Islet of Langerhans (tissue), 1 donor: ENCODE data around the gene PODN.

Experiments used
- FAIRE-seq: peaks from one replicate; lab custom pipeline; 2011; peaks lifted over from hg19 to GRCh38; lab: Jason Lieb, UNC

Gene PODN

GRCh38 chr1:53090227-53091147, 28.5 kb downstream of the PODN start:
- no peak for FAIRE-seq

DNA sequence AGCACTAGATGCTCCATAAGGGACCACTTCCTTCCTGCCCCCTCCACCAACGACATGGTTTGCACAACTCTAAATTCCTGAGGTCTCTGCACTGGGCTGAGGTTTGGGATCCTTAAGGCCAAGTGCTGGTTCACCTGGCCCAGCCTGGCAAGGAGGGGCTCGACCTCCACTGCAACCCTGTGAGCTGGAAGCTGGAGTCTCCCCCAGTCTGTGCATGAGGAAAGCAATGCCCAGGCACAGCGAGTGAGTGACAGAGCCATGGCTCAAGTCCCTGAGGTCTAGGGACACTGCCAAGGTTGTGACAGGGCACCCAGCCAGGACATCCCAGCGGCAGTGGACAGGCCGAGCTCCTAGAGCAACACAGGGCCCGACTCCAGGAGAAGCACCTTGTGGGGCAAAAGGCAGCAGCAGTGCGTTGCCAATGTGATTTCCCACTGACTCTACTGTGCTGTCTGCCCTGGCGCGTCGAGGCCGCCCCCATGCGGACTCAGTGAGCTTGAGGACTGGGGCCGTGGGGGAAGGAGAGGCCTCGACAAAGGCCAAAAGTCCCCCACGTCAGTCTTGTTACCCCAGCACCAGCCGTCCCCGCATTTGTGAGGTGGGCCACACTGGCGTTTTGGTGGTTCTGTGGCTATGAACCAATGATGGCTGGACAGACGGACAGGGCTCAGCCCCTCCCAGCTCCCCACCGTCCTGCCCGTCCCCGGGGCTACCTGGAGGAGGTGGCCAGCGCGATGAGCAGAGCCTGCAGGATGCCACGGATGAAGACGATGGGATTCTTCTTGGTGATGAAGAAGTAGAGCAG, 30.0 kb downstream of the PODN start:
- no peak for FAIRE-seq

- no peak for FAIRE-seq
These were observed 30.8 kb downstream of the PODN start for GRCh38 chr1:53092659-53093450.

DNA sequence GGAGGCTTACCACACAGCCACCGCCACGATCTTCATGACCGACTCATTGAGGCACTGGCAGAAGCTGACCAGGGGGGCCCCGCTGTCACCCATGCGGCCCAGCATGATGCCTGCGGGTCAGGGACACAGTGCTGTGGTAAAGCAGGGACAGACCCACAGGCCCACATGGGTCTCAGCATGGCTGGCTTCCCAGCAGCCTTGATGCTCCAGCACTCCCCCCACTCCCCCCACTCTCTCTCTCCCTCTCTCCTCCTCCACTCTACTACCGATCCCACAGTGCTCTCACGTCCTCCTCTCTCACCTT, 31.4 kb downstream of the PODN start:
- no peak for FAIRE-seq

DNA sequence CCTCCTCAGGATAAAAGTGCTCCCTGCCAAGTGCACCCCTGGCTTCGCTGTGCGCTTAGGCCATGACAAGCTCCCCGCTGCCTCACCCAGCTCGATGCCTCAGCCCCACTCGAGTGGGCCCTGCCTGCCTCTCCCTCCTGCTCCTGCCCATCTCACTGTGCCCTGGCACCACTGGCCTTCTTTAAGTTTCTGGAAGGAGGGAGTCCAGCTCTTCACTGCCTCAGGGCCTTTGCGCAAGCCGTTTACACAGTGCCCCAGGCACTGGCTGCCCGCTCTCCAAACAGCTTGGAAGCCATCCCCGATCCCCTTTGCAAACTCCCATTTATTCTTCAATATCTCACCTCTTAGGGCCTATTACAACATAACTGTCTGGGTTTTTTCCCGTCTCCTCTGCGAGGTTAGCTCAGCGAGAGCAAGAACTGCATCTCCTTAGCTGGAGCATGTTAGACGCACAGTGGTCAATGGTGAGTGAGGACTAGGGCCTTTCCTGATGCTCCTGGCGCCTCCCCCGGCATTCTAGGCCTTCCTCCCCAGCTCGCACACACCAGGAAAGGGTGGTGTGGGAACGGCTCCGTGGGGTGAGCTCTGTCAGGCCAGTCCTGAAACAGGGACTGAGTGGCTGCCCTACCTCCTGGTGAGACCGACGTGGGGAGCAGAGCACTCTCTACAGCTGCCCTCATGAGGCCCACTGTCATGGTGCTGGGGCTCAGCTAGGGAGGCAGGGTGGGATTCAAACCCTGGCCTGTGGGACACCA, 31.9 kb downstream of the PODN start:
- no peak for FAIRE-seq

GRCh38 chr1:53094533-53094919, 32.5 kb downstream of the PODN start:
- FAIRE-seq, result no peak

- FAIRE-seq, result no peak
These were observed 42.4 kb downstream of the PODN start for GRCh38 chr1:53104289-53104913.

- no peak for FAIRE-seq
These were observed 45.1 kb downstream of the PODN start for GRCh38 chr1:53107090-53107489.

GRCh38 chr1:53107570-53108322, 45.7 kb downstream of the PODN start:
- FAIRE-seq, result no peak

- FAIRE-seq, result no peak
These were observed 46.9 kb downstream of the PODN start for GRCh38 chr1:53108646-53109580.

DNA sequence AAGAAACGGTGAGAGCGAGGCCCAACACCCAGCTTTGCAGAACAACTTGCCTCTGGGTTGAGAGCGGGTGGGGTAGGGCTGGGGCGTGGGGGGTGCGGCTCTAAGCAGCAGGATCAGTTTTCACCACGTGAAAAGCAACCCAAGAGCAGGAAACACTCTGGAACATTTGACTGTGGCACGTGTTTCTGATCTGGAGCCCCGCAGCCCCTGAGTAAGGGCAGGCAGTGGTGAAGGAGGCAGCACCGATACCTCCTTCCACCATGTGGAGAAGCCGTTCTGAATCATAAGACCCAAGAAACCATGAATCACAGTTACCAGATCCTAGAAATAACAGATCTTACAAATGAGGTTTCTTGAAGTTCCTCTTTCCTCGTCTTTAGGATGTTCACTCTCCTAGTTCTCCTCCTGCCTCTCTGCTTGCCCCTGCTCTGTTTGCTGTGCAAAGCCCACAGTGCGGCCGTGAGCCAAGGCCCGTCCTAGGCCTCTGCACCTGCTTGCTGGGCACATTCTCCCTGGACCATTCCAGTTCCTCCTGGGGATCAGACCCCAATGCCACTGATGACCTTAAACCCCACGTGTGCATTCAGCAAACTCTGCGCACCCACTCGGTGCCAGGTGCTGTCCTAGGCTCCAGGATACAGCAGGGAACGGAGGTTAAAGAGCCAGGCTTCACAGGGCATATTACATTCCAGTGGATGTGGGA, 48.5 kb downstream of the PODN start:
- no peak for FAIRE-seq

DNA sequence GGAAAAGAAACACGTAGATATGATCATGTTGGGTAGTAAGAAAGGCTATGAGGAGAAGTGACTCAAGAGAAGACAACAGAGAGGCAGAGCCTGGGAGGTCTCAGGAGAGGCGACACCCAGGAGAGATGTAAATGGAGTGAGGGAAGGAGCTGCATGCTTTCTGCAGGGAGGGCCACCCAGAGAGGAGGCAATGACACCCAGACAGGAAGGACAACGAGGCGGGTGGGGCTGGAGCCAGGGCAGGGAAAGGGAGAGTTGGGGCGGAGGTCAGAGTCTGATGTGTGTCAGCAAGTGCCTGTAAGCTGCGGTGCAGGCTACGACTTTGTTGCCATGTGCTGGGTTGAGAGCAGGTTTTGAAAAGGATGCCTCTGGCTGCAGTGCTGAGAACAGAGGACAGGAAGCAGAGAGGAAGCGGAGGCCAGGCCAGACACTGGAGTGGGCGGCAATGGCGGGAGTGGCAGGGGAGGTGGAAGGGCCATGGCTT, 49.1 kb downstream of the PODN start:
- no peak for FAIRE-seq

- no peak for FAIRE-seq
These were observed 49.7 kb downstream of the PODN start for GRCh38 chr1:53111693-53112092.

DNA sequence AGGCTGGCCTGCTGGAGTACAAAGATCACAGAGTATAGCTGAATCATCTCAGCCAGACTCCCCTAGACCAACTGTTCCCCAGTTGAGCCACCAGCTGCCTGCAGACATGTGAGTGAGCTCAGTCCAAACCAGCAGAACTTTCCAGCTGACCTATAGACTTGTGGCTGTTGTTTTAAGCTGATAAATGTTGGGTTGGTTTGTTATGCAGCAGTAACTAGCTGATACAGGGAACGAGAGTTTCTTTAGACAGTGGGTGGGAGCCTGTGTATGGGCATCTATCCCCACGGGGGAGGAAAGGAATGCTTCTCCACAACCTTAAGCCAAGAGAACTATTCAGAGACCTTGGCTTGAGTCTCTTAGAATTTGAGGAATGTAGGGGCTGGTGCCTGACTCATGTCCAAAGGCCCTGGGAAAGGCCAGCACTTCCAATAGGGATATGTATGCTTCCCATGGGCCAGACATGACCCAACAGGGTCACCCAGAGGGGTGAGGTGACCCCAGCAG, 50.3 kb downstream of the PODN start:
- no peak for FAIRE-seq

GRCh38 chr1:53112861-53113260, 50.8 kb downstream of the PODN start:
- FAIRE-seq, result no peak

GRCh38 chr1:53114090-53114489, 52.1 kb downstream of the PODN start:
- FAIRE-seq, result no peak

- no peak for FAIRE-seq
These were observed 52.8 kb downstream of the PODN start for GRCh38 chr1:53114581-53115400.
